HG02763 (cell line): ENCODE data around the gene NOP14.
"Not testable (repeated sequence)": the region's sequence is repeated elsewhere in the genome, so short reads cannot be mapped to it uniquely, and the experiment has no call there.

ENCODE experiments used
- ATAC-seq: cut with Tn5 transposase; IDR thresholded peaks from one replicate; pipeline ENCODE4 v1.9.1; 2021; ENCODE audit warnings: mild to moderate bottlenecking, moderate library complexity; ENCODE audit not compliant: unreplicated experiment

NOP14 gene

GRCh38 chr4:2932951-2933565, 30.1 kb downstream of the NOP14 start:
- ATAC-seq = no peak

- ATAC-seq = no peak
These were observed 30.8 kb downstream of the NOP14 start for GRCh38 chr4:2932321-2932950.

- peak; percentile 27 for ATAC-seq
These were observed 31.5 kb downstream of the NOP14 start for GRCh38 chr4:2931512-2932301.

- no peak for ATAC-seq
These were observed 32.3 kb downstream of the NOP14 start for GRCh38 chr4:2930758-2931511.

GRCh38 chr4:2930135-2930757, 33.0 kb downstream of the NOP14 start:
- no peak for ATAC-seq

- ATAC-seq = no peak
These were observed 33.7 kb downstream of the NOP14 start for GRCh38 chr4:2929469-2929868.

- ATAC-seq = no peak
These were observed 34.7 kb downstream of the NOP14 start for GRCh38 chr4:2928242-2929176.

GRCh38 chr4:2927696-2928075, 35.5 kb downstream of the NOP14 start:
- ATAC-seq = no peak

GRCh38 chr4:2927016-2927695, 36.0 kb downstream of the NOP14 start:
- ATAC-seq = no peak

- no peak for ATAC-seq
These were observed 37.0 kb downstream of the NOP14 start for GRCh38 chr4:2925931-2926860.

GRCh38 chr4:2925496-2925895, 37.7 kb downstream of the NOP14 start:
- ATAC-seq = no peak

- ATAC-seq = no peak
These were observed 38.4 kb downstream of the NOP14 start for GRCh38 chr4:2924765-2925301.

GRCh38 chr4:2924286-2924685, 38.9 kb downstream of the NOP14 start:
- no peak for ATAC-seq

- ATAC-seq = no peak
These were observed 39.5 kb downstream of the NOP14 start for GRCh38 chr4:2923668-2924173.

- no peak for ATAC-seq
These were observed 40.1 kb downstream of the NOP14 start for GRCh38 chr4:2923141-2923551.

- not testable (repeated sequence) for ATAC-seq
These were observed 40.6 kb downstream of the NOP14 start for GRCh38 chr4:2922453-2923101.

GRCh38 chr4:2918714-2919113, 44.5 kb downstream of the NOP14 start:
- ATAC-seq = not testable (repeated sequence)
